Suprapubic skin (tissue), 4 donors: ENCODE results near the gene ADM5.

Experiments used
- EP300 ChIP-seq: sonication (generic); formaldehyde crosslinking; IDR thresholded peaks from one replicate; pipeline ENCODE4 v1.6.1; 2017; ENCODE audit warnings: antibody characterized with exemption
- POLR2A ChIP-seq, 2 donors: fragments of 450-650 bp; IDR thresholded peaks; one replicate each; pipeline ENCODE4 v1.6.1; 2017; ENCODE audit warnings: antibody characterized with exemption in 2 of 2, mild to moderate bottlenecking in 2 of 2, moderate library complexity in 2 of 2
- POLR2AphosphoS5 ChIP-seq, 3 donors: sonication (generic); formaldehyde crosslinking; IDR thresholded peaks; one replicate each; pipeline ENCODE4 v1.6.1; 2017; ENCODE audit warnings: antibody characterized with exemption in 3 of 3
- TF ChIP-seq, protein P1 (sequence below), 2 donors: fragments of 200-600 bp in 1 of 2; fragments of 450-650 bp in 1 of 2; sonication (generic) in 1 of 2; IDR thresholded peaks; one replicate each; pipeline ENCODE4 v1.5.1; 2016 to 2019; ENCODE audit warnings: antibody characterized with exemption in 2 of 2, mild to moderate bottlenecking in 1 of 2, moderate library complexity in 1 of 2

DNA sequence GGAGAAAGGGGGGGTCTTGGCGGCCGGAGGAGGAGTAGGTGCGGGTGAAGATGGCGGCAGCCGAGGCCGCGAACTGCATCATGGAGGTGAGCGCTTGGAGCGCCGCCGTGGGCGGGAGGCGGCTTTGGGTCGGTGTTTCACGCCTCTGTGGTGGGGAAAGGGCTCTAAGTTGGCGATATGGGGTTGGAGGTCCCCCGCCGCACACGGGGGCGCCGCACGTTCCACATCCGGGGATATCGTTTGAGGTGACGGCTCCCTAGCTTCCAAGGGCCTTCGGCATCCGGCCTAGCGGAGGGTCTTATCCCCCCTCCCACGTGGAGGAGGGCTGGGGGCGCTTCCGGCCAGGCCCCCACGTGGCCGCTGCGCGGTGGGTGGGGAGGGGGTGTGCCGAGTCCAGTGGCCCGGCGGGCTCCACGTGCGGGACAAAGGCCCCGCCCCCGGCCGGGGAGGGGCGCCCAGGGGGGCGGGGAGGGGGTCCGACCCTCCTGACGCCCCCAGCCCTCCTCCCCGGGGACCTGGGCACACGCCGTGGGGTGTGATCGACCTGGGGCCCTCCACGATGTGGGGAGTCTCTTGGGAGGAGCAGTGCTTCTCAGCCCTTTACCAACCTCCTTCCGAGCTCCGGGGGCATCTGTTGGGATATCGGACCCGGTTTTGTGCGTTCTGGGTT lies 12.0 kb upstream of the ADM5 start, which contains the start of gene PRMT1:
- TF ChIP-seq, protein P1, sequence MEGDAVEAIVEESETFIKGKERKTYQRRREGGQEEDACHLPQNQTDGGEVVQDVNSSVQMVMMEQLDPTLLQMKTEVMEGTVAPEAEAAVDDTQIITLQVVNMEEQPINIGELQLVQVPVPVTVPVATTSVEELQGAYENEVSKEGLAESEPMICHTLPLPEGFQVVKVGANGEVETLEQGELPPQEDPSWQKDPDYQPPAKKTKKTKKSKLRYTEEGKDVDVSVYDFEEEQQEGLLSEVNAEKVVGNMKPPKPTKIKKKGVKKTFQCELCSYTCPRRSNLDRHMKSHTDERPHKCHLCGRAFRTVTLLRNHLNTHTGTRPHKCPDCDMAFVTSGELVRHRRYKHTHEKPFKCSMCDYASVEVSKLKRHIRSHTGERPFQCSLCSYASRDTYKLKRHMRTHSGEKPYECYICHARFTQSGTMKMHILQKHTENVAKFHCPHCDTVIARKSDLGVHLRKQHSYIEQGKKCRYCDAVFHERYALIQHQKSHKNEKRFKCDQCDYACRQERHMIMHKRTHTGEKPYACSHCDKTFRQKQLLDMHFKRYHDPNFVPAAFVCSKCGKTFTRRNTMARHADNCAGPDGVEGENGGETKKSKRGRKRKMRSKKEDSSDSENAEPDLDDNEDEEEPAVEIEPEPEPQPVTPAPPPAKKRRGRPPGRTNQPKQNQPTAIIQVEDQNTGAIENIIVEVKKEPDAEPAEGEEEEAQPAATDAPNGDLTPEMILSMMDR (IDR thresholded peaks at IDR 0.05): no peak
- TF ChIP-seq POLR2A (IDR thresholded peaks at IDR 0.05) (peak in 1 of 2 donors; percentile 74), EP300 (no peak), POLR2AphosphoS5 (IDR thresholded peaks at IDR 0.05) (no peak)
